ENCODE data around the gene CSGALNACT2.
A peak's percentile ranks its signal among the peaks of the same experiment; 100 is the strongest.
"Not testable (repeated sequence)": the region's sequence is repeated elsewhere in the genome, so short reads cannot be mapped to it uniquely, and the experiment has no call there.

The CSGALNACT2 gene

GRCh38 chr10:43145311-43145710, 7.1 kb downstream of the CSGALNACT2 start:
- no peak for DNase-seq (ENCODE audit: low read depth)

GRCh38 chr10:43145936-43146335, 7.7 kb downstream of the CSGALNACT2 start:
- DNase-seq (ENCODE audit: low read depth), result not testable (repeated sequence)

- no peak for DNase-seq (ENCODE audit: low read depth)
These were observed 13.1 kb downstream of the CSGALNACT2 start for GRCh38 chr10:43151371-43151770.

GRCh38 chr10:43153901-43154300, 15.7 kb downstream of the CSGALNACT2 start:
- no peak for DNase-seq (ENCODE audit: low read depth)

- DNase-seq (ENCODE audit: low read depth), result no peak
These were observed 17.0 kb downstream of the CSGALNACT2 start for GRCh38 chr10:43155221-43155620.

- DNase-seq (ENCODE audit: low read depth), result no peak
These were observed 17.5 kb downstream of the CSGALNACT2 start for GRCh38 chr10:43155741-43156140.

GRCh38 chr10:43156590-43157341, 18.5 kb downstream of the CSGALNACT2 start:
- DNase-seq (ENCODE audit: low read depth), result no peak

- DNase-seq (ENCODE audit: low read depth), result no peak
These were observed 20.4 kb downstream of the CSGALNACT2 start for GRCh38 chr10:43158636-43159035.

- peak; percentile 31 for DNase-seq (ENCODE audit: low read depth)
These were observed 22.0 kb downstream of the CSGALNACT2 start for GRCh38 chr10:43160046-43160920.

- DNase-seq (ENCODE audit: low read depth), result no peak
These were observed 22.6 kb downstream of the CSGALNACT2 start for GRCh38 chr10:43160921-43161255.

GRCh38 chr10:43162604-43163003, 24.4 kb downstream of the CSGALNACT2 start:
- DNase-seq (ENCODE audit: low read depth), result no peak

GRCh38 chr10:43166207-43166879, 28.1 kb downstream of the CSGALNACT2 start:
- DNase-seq (ENCODE audit: low read depth), result no peak

GRCh38 chr10:43166880-43167497, 28.7 kb downstream of the CSGALNACT2 start:
- DNase-seq (ENCODE audit: low read depth), result no peak

- no peak for DNase-seq (ENCODE audit: low read depth)
These were observed 29.2 kb downstream of the CSGALNACT2 start for GRCh38 chr10:43167498-43167889.

- no peak for DNase-seq (ENCODE audit: low read depth)
These were observed 32.2 kb downstream of the CSGALNACT2 start for GRCh38 chr10:43170491-43170890.

GRCh38 chr10:43172645-43173044, 34.4 kb downstream of the CSGALNACT2 start:
- no peak for DNase-seq (ENCODE audit: low read depth)

- DNase-seq (ENCODE audit: low read depth), result no peak
These were observed 34.9 kb downstream of the CSGALNACT2 start for GRCh38 chr10:43173120-43173519.

- DNase-seq (ENCODE audit: low read depth), result no peak
These were observed 36.7 kb downstream of the CSGALNACT2 start for GRCh38 chr10:43174969-43175368.

- DNase-seq (ENCODE audit: low read depth), result no peak
These were observed 38.0 kb downstream of the CSGALNACT2 start for GRCh38 chr10:43176271-43176670.

GRCh38 chr10:43177595-43177994, 39.4 kb downstream of the CSGALNACT2 start:
- no peak for DNase-seq (ENCODE audit: low read depth)

- DNase-seq (ENCODE audit: low read depth), result no peak
These were observed 42.9 kb downstream of the CSGALNACT2 start for GRCh38 chr10:43181146-43181545.

GRCh38 chr10:43183764-43184163, 45.5 kb downstream of the CSGALNACT2 start:
- DNase-seq (ENCODE audit: low read depth), result not testable (repeated sequence)
